ENCODE results near the gene NSD2.

DNA sequence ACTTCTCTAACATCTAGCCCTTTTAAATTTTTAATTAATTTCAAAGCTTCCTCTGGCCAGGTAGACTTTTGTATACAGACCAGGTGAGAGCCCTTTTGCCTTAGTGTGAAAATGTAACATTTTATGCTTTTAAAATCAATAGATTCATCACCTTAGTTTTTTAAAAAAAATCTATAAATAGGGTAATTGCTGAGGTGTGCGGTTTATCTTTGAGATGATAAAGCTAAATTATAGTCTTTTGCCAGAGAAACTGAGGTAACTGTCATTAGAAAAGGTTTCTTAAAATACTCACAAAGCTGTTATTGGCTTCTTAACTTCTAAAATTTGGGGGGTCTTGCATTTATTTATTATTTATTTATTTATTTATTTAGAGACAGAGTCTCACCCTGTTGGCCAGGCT lies 74.7 kb downstream of the NSD2 start:
- TF ChIP-seq, protein P1, sequence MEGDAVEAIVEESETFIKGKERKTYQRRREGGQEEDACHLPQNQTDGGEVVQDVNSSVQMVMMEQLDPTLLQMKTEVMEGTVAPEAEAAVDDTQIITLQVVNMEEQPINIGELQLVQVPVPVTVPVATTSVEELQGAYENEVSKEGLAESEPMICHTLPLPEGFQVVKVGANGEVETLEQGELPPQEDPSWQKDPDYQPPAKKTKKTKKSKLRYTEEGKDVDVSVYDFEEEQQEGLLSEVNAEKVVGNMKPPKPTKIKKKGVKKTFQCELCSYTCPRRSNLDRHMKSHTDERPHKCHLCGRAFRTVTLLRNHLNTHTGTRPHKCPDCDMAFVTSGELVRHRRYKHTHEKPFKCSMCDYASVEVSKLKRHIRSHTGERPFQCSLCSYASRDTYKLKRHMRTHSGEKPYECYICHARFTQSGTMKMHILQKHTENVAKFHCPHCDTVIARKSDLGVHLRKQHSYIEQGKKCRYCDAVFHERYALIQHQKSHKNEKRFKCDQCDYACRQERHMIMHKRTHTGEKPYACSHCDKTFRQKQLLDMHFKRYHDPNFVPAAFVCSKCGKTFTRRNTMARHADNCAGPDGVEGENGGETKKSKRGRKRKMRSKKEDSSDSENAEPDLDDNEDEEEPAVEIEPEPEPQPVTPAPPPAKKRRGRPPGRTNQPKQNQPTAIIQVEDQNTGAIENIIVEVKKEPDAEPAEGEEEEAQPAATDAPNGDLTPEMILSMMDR (IDR thresholded peaks at IDR 0.05), result no peak
- TF ChIP-seq POLR2A (IDR thresholded peaks at IDR 0.05), result no peak

All from testis (tissue), 2 donors.